GM12872 (cell line): Measurements from ENCODE around the gene C2orf68.

Experiments used
- CTCF ChIP-seq: IDR thresholded peaks from 3 replicates; pipeline ENCODE4 v1.5.1; 2011; ENCODE audit warnings: low read depth, mild to moderate bottlenecking, low read length, moderate library complexity; ENCODE audit not compliant: insufficient read depth

The C2orf68 gene

GRCh38 chr2:85561280-85562212 is 50.3 kb downstream of the C2orf68 start, which contains the start of gene GGCX:
GGCX (minus strand) TSS chr2:85561493; CDS start chr2:85561428, 65 bp downstream.
- TF ChIP-seq CTCF = no peak

GRCh38 chr2:85560812-85561279 is 51.0 kb downstream of the C2orf68 start:
- no peak for TF ChIP-seq CTCF

- TF ChIP-seq CTCF = no peak
Observed at GRCh38 chr2:85558160-85558559, 53.7 kb downstream of the C2orf68 start.

- no peak for TF ChIP-seq CTCF
Observed at GRCh38 chr2:85557130-85557529, 54.7 kb downstream of the C2orf68 start.
